Ammon's horn (tissue), 1 donor: ENCODE measurements around the gene TNIP1.
A peak's percentile ranks its signal among the peaks of the same experiment; 100 is the strongest.

ENCODE experiments used
- DNase-seq: peaks from one replicate; pipeline ENCODE4 v3.0.0-alpha.2; 2016; ENCODE audit warnings: low spot score

TNIP1 gene

GRCh38 chr5:151064916-151065499 lies 15.8 kb downstream of the TNIP1 start:
- no peak for DNase-seq

- DNase-seq = no peak
Measured at GRCh38 chr5:151063142-151063989, 17.5 kb downstream of the TNIP1 start.

GRCh38 chr5:151062405-151063141 lies 18.3 kb downstream of the TNIP1 start:
- DNase-seq = no peak

- DNase-seq = no peak
Measured at GRCh38 chr5:151060742-151061141, 20.1 kb downstream of the TNIP1 start.

- peak; percentile 57 for DNase-seq
Measured at GRCh38 chr5:151058891-151059489, 21.8 kb downstream of the TNIP1 start.

GRCh38 chr5:151058301-151058700 lies 22.5 kb downstream of the TNIP1 start:
- no peak for DNase-seq

- no peak for DNase-seq
Measured at GRCh38 chr5:151056379-151057325, 24.2 kb downstream of the TNIP1 start.

- no peak for DNase-seq
Measured at GRCh38 chr5:151055336-151055735, 25.5 kb downstream of the TNIP1 start.

GRCh38 chr5:151054709-151055108 lies 26.1 kb downstream of the TNIP1 start:
- DNase-seq = no peak

GRCh38 chr5:151053796-151054462 lies 26.9 kb downstream of the TNIP1 start:
- no peak for DNase-seq

GRCh38 chr5:151052836-151053235 lies 28.0 kb downstream of the TNIP1 start:
- DNase-seq = no peak

- no peak for DNase-seq
Measured at GRCh38 chr5:151051931-151052608, 28.8 kb downstream of the TNIP1 start.

GRCh38 chr5:151051066-151051930 lies 29.5 kb downstream of the TNIP1 start:
- DNase-seq = peak; percentile 84

- DNase-seq = no peak
Measured at GRCh38 chr5:151048526-151048925, 32.3 kb downstream of the TNIP1 start.

GRCh38 chr5:151047814-151048425 lies 32.9 kb downstream of the TNIP1 start:
- peak; percentile 34 for DNase-seq

- DNase-seq = no peak
Measured at GRCh38 chr5:151042453-151043093, 38.3 kb downstream of the TNIP1 start.

- peak; percentile 62 for DNase-seq
Measured at GRCh38 chr5:151041577-151042268, 39.1 kb downstream of the TNIP1 start.
